Activated CD4-positive, alpha-beta T cell treated with anti-CD3 and anti-CD28 coated beads, Interleukin-2, amount 10 ng/mL, durations not matched to agents 7 days and 5 days (primary cell): ENCODE measurements around the gene GABRB3. TPM values are rescaled to one million over a fixed set of nuclear protein-coding genes. Genes with fewer than 3 reads are reported as not detected.

Experiments used
- CTCF ChIA-PET: fragments of 350-600 bp; sonication (Branson Sonifier 250); formaldehyde crosslinking; loops from one replicate; lab custom pipeline; 2021; ENCODE audit warnings: antibody characterized with exemption; lab: Charles Lee
- POLR2A ChIA-PET: fragments of 350-600 bp; sonication (Branson Sonifier 250); formaldehyde crosslinking; loops from one replicate; lab custom pipeline; 2021; ENCODE audit warnings: antibody characterized with exemption; lab: Charles Lee
- DNase-seq: peaks from one replicate; pipeline ENCODE4 v3.0.0-alpha.2; 2020
- H3K27ac Mint-ChIP-seq: one replicate; pipeline ENCODE4 v1.8.0; 2021; ENCODE audit warnings: mild to moderate bottlenecking, moderate library complexity, mixed read lengths
- H3K27me3 Mint-ChIP-seq: one replicate; pipeline ENCODE4 v1.8.0; 2021; ENCODE audit warnings: mixed read lengths
- H3K36me3 Mint-ChIP-seq: one replicate; pipeline ENCODE4 v1.8.0; 2021; ENCODE audit warnings: low read depth, mixed read lengths
- H3K4me1 Mint-ChIP-seq: one replicate; pipeline ENCODE4 v1.8.0; 2021; ENCODE audit warnings: mixed read lengths
- H3K4me3 Mint-ChIP-seq: one replicate; pipeline ENCODE4 v1.8.0; 2021; ENCODE audit warnings: mild to moderate bottlenecking, moderate library complexity, mixed read lengths
- H3K9me3 Mint-ChIP-seq: one replicate; pipeline ENCODE4 v1.8.0; 2021; ENCODE audit warnings: mixed read lengths
- total RNA-seq, 2 experiments: library from RNA; stranded (reverse); gene quantifications; one replicate each; pipeline ENCODE4 v1.2.3, GENCODE V29; 2021

Gene GABRB3
- total RNA-seq, 2 experiments from 2014 or later: 0.12 TPM; not detected in 1

DNA sequence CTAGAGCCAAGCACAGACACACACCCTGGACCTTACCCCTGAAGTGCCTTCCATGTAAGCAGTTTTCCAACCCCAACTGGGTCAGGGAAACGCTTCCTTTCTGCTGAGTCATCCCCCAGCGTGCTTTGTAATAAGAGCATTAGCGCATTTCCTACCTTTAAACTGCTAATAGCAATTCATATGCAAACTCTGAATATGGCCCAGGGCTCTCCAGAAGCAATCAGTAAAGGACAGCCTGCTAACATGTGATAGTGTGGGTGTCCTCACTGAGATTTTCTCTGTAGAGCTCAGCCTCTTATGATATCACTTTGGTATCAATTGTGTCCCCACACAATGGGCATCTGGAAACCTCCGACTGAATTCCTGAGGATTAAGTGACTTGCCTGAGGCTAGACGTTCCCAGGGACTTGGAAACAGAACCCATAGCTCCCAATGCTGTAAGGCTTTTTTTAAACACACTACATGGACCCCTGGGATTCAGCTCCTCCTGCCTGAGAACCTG lies 5.6 kb downstream of the GABRB3 start:
- Mint-ChIP-seq H3K36me3 (no peaks in the 10 kb centered on the region), H3K27me3 (peaks cover 13% of the 10 kb centered on the region), H3K27ac (no peak overlapping the region), H3K4me3 (no peak overlapping the region), H3K4me1 (no peaks in the 10 kb centered on the region), H3K9me3 (peaks cover 3% of the 10 kb centered on the region)
- CTCF ChIA-PET: no interaction called here
- no peak for DNase-seq
- POLR2A ChIA-PET: no interaction called here

DNA sequence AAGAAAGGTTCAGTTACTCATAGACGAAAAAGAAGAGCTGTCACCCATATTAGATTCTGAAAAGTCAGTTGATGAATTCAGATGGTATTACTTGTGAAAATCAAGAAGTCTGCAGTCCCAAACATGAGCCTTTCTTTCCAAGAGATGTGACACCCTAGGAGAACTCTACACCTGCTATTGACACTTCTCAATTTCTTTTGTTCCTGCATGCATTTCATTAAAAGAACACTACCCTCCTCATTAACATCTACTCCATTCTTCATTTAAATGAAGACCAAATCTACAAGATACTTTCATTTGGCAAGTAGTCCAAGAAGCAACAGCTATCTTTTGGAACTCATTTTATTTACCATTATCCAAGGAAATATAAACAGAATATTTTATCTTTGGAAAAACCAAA lies 6.6 kb downstream of the GABRB3 start:
- H3K4me3 Mint-ChIP-seq: no peak overlapping the region
- no peaks in the 10 kb centered on the region for H3K36me3 Mint-ChIP-seq
- no peak for DNase-seq
- ChIA-PET CTCF (no interaction called here), POLR2A (no interaction called here)
- H3K9me3 Mint-ChIP-seq: peaks cover 3% of the 10 kb centered on the region
- H3K27ac Mint-ChIP-seq: no peak overlapping the region
- H3K27me3 Mint-ChIP-seq: peaks cover 6% of the 10 kb centered on the region
- no peaks in the 10 kb centered on the region for H3K4me1 Mint-ChIP-seq

DNA sequence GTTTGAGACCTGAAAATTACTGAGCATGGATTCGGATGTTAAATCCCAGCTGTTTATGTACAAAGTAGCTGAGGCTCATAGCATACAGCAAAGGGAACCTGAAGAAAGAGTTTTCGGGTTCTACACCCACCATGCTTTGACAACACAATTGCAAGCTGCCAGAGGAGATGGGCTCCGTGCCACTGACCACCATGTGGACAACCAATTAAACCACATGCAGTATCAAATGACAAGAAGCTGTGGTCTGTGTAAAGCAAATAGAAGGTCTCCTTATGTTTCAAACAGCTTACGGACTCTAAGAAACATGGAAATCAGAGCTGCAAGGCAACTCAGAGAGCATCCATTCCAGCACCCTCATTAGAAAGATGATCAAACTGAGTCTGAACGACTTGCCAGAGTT lies 12.9 kb downstream of the GABRB3 start:
- Mint-ChIP-seq H3K4me1 (no peaks in the 10 kb centered on the region), H3K27ac (no peak overlapping the region), H3K9me3 (no peaks in the 10 kb centered on the region), H3K4me3 (no peak overlapping the region), H3K27me3 (no peaks in the 10 kb centered on the region), H3K36me3 (no peaks in the 10 kb centered on the region)
- POLR2A ChIA-PET: no interaction called here
- CTCF ChIA-PET: no interaction called here
- DNase-seq: no peak

DNA sequence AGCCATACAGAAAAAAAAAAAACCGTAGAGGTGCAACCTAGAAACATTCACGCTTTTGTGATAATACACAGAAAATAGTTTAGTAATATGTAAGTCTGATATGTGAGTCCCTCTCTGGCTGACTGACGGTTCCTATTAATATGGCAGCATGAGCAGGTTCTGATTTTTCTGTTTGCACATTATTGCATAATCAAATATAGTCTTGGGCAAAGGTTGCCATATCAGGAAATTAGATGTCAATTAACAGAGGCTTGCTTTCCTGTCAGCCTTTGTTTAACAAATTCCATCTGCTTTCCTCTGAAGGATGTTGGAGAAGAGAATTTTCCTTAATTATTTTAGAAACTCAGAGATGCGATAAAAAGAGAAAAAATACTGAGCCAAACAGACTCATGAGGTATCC lies 14.8 kb downstream of the GABRB3 start:
- no peaks in the 10 kb centered on the region for H3K36me3 Mint-ChIP-seq
- ChIA-PET POLR2A (no interaction called here), CTCF (no interaction called here)
- no peaks in the 10 kb centered on the region for H3K27me3 Mint-ChIP-seq
- no peak overlapping the region for H3K4me3 Mint-ChIP-seq
- no peaks in the 10 kb centered on the region for H3K4me1 Mint-ChIP-seq
- DNase-seq: no peak
- no peak overlapping the region for H3K27ac Mint-ChIP-seq
- peaks cover 10% of the 10 kb centered on the region for H3K9me3 Mint-ChIP-seq

DNA sequence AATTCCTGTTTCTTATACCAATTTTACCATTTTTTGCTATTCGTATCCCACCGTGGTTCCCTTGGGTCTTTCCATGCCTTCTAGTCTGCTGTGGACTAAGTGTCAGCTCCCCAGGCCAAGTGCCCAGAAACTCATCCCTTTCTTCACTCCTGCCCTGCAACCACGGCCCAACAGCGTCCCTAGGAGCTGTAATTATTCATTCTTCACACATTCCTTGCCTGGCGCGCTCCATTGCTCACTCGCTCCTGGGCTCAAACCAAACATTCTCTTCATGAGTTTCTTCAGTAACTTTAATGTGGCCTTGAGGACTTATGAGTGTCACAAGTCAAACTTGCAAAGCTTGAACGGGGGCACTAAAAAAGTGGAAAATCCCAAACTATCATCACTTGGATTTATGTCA lies 15.7 kb downstream of the GABRB3 start:
- no peak for DNase-seq
- no peaks in the 10 kb centered on the region for H3K4me1 Mint-ChIP-seq

DNA sequence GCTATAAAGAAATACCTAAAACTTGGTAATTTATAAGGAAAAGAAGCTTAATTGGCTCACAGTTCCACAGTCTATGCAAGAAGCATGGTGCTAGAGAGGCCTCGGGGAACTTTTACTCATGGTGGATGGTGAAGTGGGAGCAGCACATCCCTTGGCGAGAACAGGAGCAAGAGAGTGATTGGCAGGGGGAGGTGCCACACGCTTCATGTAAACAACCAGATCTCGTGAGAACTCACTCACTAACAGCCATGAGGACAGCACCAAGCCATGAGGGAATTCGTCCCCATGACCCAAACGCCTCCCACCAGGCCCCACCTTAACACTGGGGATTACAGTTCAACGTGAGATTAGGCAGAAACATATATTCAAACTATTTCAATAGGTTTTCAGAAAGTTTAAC lies 28.0 kb downstream of the GABRB3 start:
- DNase-seq: no peak
- Mint-ChIP-seq H3K9me3 (peaks cover 13% of the 10 kb centered on the region), H3K4me1 (no peaks in the 10 kb centered on the region), H3K36me3 (no peaks in the 10 kb centered on the region), H3K4me3 (no peak overlapping the region), H3K27ac (no peak overlapping the region), H3K27me3 (no peaks in the 10 kb centered on the region)
- POLR2A ChIA-PET: no interaction called here
- CTCF ChIA-PET: no interaction called here

More for the DNA sequence above, 15.7 kb downstream of the GABRB3 start:
- H3K4me3 Mint-ChIP-seq: no peak overlapping the region
- no peak overlapping the region for H3K27ac Mint-ChIP-seq
- H3K36me3 Mint-ChIP-seq: no peaks in the 10 kb centered on the region
- POLR2A ChIA-PET: no interaction called here
- H3K27me3 Mint-ChIP-seq: no peaks in the 10 kb centered on the region
- peaks cover 13% of the 10 kb centered on the region for H3K9me3 Mint-ChIP-seq
- CTCF ChIA-PET: no interaction called here

DNA sequence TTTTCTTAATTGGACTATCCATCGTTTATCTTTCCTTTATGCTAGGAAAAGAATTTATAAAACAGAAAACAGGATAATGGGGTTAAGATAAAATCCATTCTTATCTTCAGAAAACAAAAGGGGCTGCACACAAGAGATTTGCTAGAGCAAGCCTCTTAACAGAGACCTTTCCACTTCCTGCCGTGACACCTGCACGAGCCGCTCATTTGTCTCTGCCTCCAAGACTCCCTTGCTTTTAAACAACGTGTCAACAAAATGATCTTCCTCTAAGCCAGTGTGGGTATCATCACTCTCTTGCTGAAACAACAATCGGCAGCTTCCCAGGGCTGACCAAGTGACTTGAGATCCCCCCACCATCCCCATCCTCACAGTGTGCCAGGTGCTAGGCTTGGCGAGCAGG lies 33.1 kb downstream of the GABRB3 start:
- H3K4me1 Mint-ChIP-seq: no peaks in the 10 kb centered on the region
- no peak for DNase-seq
- H3K27me3 Mint-ChIP-seq: no peaks in the 10 kb centered on the region
- no peak overlapping the region for H3K27ac Mint-ChIP-seq
- H3K36me3 Mint-ChIP-seq: no peaks in the 10 kb centered on the region
- POLR2A ChIA-PET: no interaction called here
- no peak overlapping the region for H3K4me3 Mint-ChIP-seq
- CTCF ChIA-PET: no interaction called here
- H3K9me3 Mint-ChIP-seq: peaks cover 32% of the 10 kb centered on the region

DNA sequence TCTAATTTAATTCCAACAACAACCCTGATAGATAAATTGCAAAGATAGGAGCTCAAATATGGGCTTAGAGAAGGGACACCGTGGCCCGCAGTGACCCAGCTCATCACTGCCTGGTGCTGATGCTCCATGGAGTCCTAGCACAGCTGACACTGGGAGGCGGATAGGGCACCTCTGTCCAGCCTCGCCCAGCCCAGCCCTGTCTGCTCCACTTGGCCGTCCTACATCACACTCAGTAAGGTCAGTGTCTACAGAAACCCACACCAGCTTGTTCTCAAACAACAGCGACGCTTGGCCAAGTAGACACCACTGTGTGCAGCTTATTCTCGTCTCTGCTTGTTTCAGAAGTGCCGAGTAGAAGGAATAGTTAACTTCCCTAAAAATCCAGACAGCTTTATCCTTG lies 33.9 kb downstream of the GABRB3 start:
- H3K9me3 Mint-ChIP-seq: peaks cover 32% of the 10 kb centered on the region
- no peak overlapping the region for H3K27ac Mint-ChIP-seq
- DNase-seq: no peak
- H3K36me3 Mint-ChIP-seq: no peaks in the 10 kb centered on the region
- H3K4me1 Mint-ChIP-seq: no peaks in the 10 kb centered on the region
- H3K4me3 Mint-ChIP-seq: no peak overlapping the region
- no peaks in the 10 kb centered on the region for H3K27me3 Mint-ChIP-seq
- POLR2A ChIA-PET: no interaction called here
- CTCF ChIA-PET: interaction anchor here (0.6 kb wide), 1 partner anchor 1000 kb away, joined by 3 read pairs; no protein-coding TSS in a partner anchor

DNA sequence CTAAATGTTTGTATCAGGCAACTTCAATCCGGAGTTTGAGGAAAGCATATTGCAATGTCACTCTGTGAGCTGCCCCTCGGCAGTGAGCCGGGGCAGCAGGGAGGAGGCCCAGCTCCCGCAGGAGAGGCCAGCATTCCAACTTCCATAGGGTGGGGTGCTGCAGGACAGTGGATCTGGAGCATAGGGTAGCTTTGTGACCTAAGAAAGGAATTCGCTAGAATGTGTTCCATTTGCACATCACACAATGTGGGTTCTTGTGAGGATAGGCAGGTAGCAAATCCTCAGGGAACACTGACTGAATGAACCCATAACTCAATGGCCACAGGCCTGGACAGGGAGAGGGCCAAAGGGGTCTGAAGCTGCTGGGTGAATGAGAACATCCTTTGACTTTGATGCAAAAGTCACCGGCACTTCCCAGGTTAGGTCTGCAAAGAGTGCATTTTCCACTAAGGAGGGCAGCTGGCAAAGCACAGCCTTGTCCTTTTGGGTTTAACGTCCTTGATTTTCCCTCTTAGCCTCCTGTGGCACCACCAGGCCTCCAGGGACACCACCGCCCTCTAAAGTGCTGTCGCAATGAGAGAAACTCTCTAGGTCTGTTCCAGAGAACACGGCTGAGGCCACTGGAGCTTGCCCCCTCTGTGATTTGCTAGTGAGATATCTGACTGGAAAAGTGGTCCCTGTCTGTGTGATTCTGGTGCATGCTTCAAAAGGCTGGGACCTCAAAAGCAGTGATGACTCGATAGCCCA lies 36.2 kb downstream of the GABRB3 start:
- ChIA-PET POLR2A (no interaction called here), CTCF (no interaction called here)
- no peak for DNase-seq
- no peak overlapping the region for H3K4me3 Mint-ChIP-seq
- H3K27ac Mint-ChIP-seq: no peak overlapping the region
- H3K9me3 Mint-ChIP-seq: peaks cover 29% of the 10 kb centered on the region
- no peaks in the 10 kb centered on the region for H3K4me1 Mint-ChIP-seq
- H3K27me3 Mint-ChIP-seq: no peaks in the 10 kb centered on the region
- no peaks in the 10 kb centered on the region for H3K36me3 Mint-ChIP-seq

DNA sequence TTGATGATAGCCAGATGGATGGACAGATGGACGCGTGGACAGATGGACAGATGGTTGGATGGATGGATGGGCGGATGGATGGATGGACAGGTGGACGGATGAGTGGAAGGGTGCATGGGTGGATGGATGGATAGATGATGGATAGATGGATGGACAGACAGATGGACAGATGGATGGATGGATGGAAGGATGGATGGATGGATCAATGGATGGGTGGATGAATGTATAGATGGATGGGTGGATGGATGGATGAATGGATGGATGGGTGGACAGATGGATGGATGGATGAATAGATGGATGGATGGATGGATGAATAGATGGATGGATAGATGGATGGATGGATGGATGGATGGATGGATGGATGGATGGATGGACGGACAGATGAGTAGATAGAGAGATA lies 40.9 kb downstream of the GABRB3 start:
- DNase-seq: no peak
- ChIA-PET CTCF (no interaction called here), POLR2A (no interaction called here)
- Mint-ChIP-seq H3K36me3 (no peaks in the 10 kb centered on the region), H3K9me3 (peaks cover 18% of the 10 kb centered on the region), H3K4me1 (no peaks in the 10 kb centered on the region), H3K27ac (no peak overlapping the region), H3K4me3 (no peak overlapping the region), H3K27me3 (no peaks in the 10 kb centered on the region)

DNA sequence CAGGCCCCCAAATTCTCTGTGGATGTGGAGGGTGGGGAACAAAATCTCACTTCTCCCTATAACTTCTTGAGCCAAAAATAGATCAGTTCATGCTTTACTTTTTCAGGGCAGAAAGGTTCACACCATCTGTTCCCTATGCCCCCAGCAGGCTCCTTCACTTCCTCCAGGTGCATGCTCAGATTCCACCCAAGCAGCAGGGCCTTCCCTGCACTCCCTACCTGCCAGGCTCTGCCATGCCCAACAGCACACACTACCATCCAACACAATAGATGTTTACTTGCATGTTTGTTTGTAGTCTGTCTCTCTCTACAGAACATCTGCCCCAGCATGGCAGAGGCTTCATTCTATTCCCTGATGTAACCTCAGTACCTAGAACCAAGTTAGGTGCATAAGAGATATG lies 43.3 kb downstream of the GABRB3 start:
- no peak for DNase-seq
- ChIA-PET POLR2A (no interaction called here), CTCF (no interaction called here)
- no peaks in the 10 kb centered on the region for H3K27me3 Mint-ChIP-seq
- H3K4me3 Mint-ChIP-seq: no peak overlapping the region
- H3K4me1 Mint-ChIP-seq: no peaks in the 10 kb centered on the region
- no peak overlapping the region for H3K27ac Mint-ChIP-seq
- peaks cover 18% of the 10 kb centered on the region for H3K9me3 Mint-ChIP-seq
- H3K36me3 Mint-ChIP-seq: no peaks in the 10 kb centered on the region

DNA sequence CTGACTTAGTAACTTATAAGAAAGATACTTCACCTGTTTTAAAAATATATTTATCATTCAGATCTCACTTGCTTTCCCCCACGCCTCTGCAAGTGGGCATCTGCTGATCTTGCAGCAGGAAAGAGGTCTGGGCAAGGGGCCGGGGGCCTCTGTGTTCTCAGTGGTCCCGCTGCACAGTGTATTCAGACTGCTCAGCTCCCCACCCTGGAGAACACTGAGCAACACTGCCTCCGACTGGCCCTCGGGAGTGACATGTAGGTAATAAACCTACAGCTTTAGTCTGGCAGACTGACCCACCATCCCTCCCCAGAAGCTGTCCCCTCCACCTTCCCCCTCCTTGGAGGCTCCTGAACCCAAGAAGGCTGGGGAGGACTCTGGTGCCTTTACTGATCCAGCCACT lies 43.8 kb downstream of the GABRB3 start:
- POLR2A ChIA-PET: no interaction called here
- no peak overlapping the region for H3K4me3 Mint-ChIP-seq
- no peak for DNase-seq
- H3K9me3 Mint-ChIP-seq: peaks cover 20% of the 10 kb centered on the region
- no peak overlapping the region for H3K27ac Mint-ChIP-seq
- no peaks in the 10 kb centered on the region for H3K27me3 Mint-ChIP-seq
- H3K36me3 Mint-ChIP-seq: no peaks in the 10 kb centered on the region
- CTCF ChIA-PET: no interaction called here
- no peaks in the 10 kb centered on the region for H3K4me1 Mint-ChIP-seq

DNA sequence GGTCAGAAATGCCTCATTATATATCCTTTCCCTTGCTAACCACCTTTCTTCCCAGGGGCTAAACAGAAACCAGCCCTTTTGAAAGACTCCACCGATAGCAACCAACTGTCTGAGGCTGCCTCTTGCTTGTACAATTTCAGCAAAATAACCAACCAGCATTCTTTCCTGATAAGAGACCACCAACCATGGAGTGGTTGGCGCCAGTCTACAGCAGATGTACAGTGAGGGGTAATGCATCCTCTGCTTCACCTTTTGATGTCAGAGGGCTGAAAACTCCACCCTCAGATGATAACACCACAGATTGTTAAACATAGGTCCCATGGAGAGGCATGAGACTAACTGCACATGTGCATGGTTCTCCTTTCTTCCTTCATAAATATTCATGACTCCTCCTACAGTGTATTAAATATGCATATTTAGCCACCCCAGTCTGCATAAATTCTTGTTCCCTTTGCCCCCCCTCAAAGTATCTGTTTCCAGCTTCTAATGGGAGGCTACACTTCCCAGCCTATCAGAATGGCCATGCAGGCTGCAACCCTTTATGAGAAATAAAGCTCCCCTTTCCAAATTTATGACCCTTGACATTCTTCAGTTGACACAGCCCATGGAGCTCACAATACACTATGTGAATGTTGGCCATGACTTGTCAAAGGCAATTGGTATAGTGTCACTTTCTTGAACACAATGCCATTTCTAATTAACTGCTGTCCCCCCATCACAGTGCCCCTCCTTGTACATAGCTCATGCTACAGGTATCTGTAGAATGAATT lies 48.3 kb downstream of the GABRB3 start:
- POLR2A ChIA-PET: no interaction called here
- no peak for DNase-seq

More for the DNA sequence above, 48.3 kb downstream of the GABRB3 start:
- no peaks in the 10 kb centered on the region for H3K36me3 Mint-ChIP-seq
- no peak overlapping the region for H3K27ac Mint-ChIP-seq
- H3K9me3 Mint-ChIP-seq: peaks cover 11% of the 10 kb centered on the region
- H3K4me1 Mint-ChIP-seq: no peaks in the 10 kb centered on the region
- no peaks in the 10 kb centered on the region for H3K27me3 Mint-ChIP-seq
- CTCF ChIA-PET: no interaction called here
- no peak overlapping the region for H3K4me3 Mint-ChIP-seq
